Neural progenitor cell (in vitro differentiated cells): ENCODE data around the gene IL10RA. TPM values are rescaled to one million over a fixed set of nuclear protein-coding genes. Genes with fewer than 3 reads are reported as not detected.

Experiments used
- DNase-seq: peaks from one replicate; pipeline ENCODE4 v3.0.0-alpha.2; 2016; ENCODE audit warnings: low spot score
- H2AFZ ChIP-seq: fragments of 200-600 bp; sonication (generic); replicated peaks from 2 replicates; pipeline ENCODE4 v1.6.1; 2016; ENCODE audit warnings: antibody characterized with exemption
- H3F3A ChIP-seq: fragments of 200-600 bp; sonication (generic); 2 replicates; pipeline ENCODE4 v1.6.1; 2016; ENCODE audit warnings: antibody characterized with exemption, low read depth
- H3K27ac ChIP-seq: fragments of 200-600 bp; sonication (generic); 2 replicates; pipeline ENCODE4 v1.5.1; 2016; ENCODE audit warnings: mild to moderate bottlenecking
- H3K27me3 ChIP-seq: fragments of 200-600 bp; sonication (generic); 2 replicates; pipeline ENCODE4 v1.6.1; 2016; ENCODE audit warnings: mild to moderate bottlenecking, moderate library complexity
- H3K36me3 ChIP-seq: fragments of 200-600 bp; sonication (generic); 2 replicates; pipeline ENCODE4 v1.5.1; 2016
- H3K4me1 ChIP-seq: fragments of 200-600 bp; sonication (generic); 2 replicates; pipeline ENCODE4 v1.6.1; 2016; ENCODE audit warnings: mixed run types
- H3K4me2 ChIP-seq: fragments of 200-600 bp; sonication (generic); 2 replicates; pipeline ENCODE4 v1.6.1; 2016
- H3K4me3 ChIP-seq: fragments of 200-600 bp; sonication (generic); 2 replicates; pipeline ENCODE4 v1.5.1; 2016
- H3K79me2 ChIP-seq: fragments of 200-600 bp; sonication (generic); 2 replicates; pipeline ENCODE4 v1.6.1; 2016; ENCODE audit warnings: low read depth
- H3K9ac ChIP-seq: fragments of 200-600 bp; sonication (generic); 2 replicates; pipeline ENCODE4 v1.6.1; 2016
- H3K9me3 ChIP-seq: fragments of 200-600 bp; sonication (generic); 2 replicates; pipeline ENCODE4 v1.5.1; 2016; ENCODE audit warnings: low read depth
- H4K20me1 ChIP-seq: fragments of 200-600 bp; sonication (generic); 2 replicates; pipeline ENCODE4 v1.6.1; 2016; ENCODE audit warnings: low read depth
- H3K27ac Mint-ChIP-seq: 3 replicates; pipeline ENCODE4 v1.8.0; 2021; ENCODE audit warnings: mixed read lengths
- H3K27me3 Mint-ChIP-seq: 2 replicates; pipeline ENCODE4 v1.8.0; 2022; ENCODE audit warnings: low read depth, mild to moderate bottlenecking, inconsistent platforms, moderate library complexity, mixed read lengths; ENCODE audit not compliant: insufficient read depth
- H3K36me3 Mint-ChIP-seq: 3 replicates; pipeline ENCODE4 v1.8.0; 2021; ENCODE audit warnings: mixed read lengths
- H3K4me1 Mint-ChIP-seq: 3 replicates; pipeline ENCODE4 v1.8.0; 2021; ENCODE audit warnings: mixed read lengths
- H3K4me3 Mint-ChIP-seq: 3 replicates; pipeline ENCODE4 v1.8.0; 2021; ENCODE audit warnings: mild to moderate bottlenecking, moderate library complexity, mixed read lengths
- H3K9me3 Mint-ChIP-seq: 3 replicates; pipeline ENCODE4 v1.8.0; 2020; ENCODE audit warnings: mixed read lengths
- EZH2 ChIP-seq: fragments of 200-600 bp; sonication (generic); IDR thresholded peaks from 2 replicates; pipeline ENCODE4 v1.6.1; 2017; ENCODE audit warnings: antibody characterized with exemption, mild to moderate bottlenecking, moderate library complexity
- EZH2phosphoT487 ChIP-seq: fragments of 200-600 bp; sonication (generic); IDR thresholded peaks from 2 replicates; pipeline ENCODE4 v1.6.1; 2017; ENCODE audit warnings: antibody characterized with exemption
- total RNA-seq: library from RNA; depleted of rRNA; stranded (reverse); fragments of >200 nt; gene quantifications from 2 replicates; pipeline ENCODE4 v1.2.3, GENCODE V29; 2015; ENCODE audit warnings: low replicate concordance
- TF ChIP-seq, protein P1 (sequence below): fragments of 200-600 bp; sonication (generic); IDR thresholded peaks from 2 replicates; pipeline ENCODE4 v1.5.1; 2017; ENCODE audit warnings: antibody characterized with exemption, mild to moderate bottlenecking

IL10RA gene
- total RNA-seq, 1 donor from 2014 or later: not detected

GRCh38 chr11:117998664-117999353, 12.6 kb downstream of the IL10RA start:
- H3K79me2 ChIP-seq: no peaks in the 10 kb centered on the region
- Mint-ChIP-seq H3K9me3 (peaks cover 2% of the 10 kb centered on the region), H3K27ac (no peak overlapping the region), H3K36me3 (no peaks in the 10 kb centered on the region), H3K27me3 (peaks cover 9% of the 10 kb centered on the region), H3K4me3 (no peak overlapping the region), H3K4me1 (peaks cover 9% of the 10 kb centered on the region)
- H3K4me1 ChIP-seq: peaks cover 22% of the 10 kb centered on the region
- no peak overlapping the region for H3K4me2 ChIP-seq
- no peak overlapping the region for H3K27ac ChIP-seq
- TF ChIP-seq, protein P1, sequence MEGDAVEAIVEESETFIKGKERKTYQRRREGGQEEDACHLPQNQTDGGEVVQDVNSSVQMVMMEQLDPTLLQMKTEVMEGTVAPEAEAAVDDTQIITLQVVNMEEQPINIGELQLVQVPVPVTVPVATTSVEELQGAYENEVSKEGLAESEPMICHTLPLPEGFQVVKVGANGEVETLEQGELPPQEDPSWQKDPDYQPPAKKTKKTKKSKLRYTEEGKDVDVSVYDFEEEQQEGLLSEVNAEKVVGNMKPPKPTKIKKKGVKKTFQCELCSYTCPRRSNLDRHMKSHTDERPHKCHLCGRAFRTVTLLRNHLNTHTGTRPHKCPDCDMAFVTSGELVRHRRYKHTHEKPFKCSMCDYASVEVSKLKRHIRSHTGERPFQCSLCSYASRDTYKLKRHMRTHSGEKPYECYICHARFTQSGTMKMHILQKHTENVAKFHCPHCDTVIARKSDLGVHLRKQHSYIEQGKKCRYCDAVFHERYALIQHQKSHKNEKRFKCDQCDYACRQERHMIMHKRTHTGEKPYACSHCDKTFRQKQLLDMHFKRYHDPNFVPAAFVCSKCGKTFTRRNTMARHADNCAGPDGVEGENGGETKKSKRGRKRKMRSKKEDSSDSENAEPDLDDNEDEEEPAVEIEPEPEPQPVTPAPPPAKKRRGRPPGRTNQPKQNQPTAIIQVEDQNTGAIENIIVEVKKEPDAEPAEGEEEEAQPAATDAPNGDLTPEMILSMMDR: no peak
- TF ChIP-seq EZH2: no peak
- TF ChIP-seq EZH2phosphoT487: no peak
- no peaks in the 10 kb centered on the region for H3K9me3 ChIP-seq
- no peaks in the 10 kb centered on the region for H3K36me3 ChIP-seq
- H3K9ac ChIP-seq: no peak overlapping the region
- DNase-seq: no peak
- peaks cover 2% of the 10 kb centered on the region for H3K27me3 ChIP-seq
- H4K20me1 ChIP-seq: no peaks in the 10 kb centered on the region
- no peak overlapping the region for H3K4me3 ChIP-seq
- peaks cover 18% of the 10 kb centered on the region for H3F3A ChIP-seq
- H2AFZ ChIP-seq: no peak overlapping the region

DNA sequence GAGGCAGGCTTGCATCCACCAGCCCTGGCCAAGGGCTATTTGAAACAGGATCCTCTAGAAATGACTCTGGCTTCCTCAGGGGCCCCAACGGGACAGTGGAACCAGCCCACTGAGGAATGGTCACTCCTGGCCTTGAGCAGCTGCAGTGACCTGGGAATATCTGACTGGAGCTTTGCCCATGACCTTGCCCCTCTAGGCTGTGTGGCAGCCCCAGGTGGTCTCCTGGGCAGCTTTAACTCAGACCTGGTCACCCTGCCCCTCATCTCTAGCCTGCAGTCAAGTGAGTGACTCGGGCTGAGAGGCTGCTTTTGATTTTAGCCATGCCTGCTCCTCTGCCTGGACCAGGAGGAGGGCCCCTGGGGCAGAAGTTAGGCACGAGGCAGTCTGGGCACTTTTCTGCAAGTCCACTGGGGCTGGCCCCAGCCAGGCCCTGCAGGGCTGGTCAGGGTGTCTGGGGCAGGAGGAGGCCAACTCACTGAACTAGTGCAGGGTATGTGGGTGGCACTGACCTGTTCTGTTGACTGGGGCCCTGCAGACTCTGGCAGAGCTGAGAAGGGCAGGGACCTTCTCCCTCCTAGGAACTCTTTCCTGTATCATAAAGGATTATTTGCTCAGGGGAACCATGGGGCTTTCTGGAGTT, 13.3 kb downstream of the IL10RA start:
- no peaks in the 10 kb centered on the region for H4K20me1 ChIP-seq
- Mint-ChIP-seq H3K27ac (no peak overlapping the region), H3K27me3 (peaks cover 9% of the 10 kb centered on the region), H3K4me3 (no peak overlapping the region), H3K36me3 (no peaks in the 10 kb centered on the region), H3K9me3 (peaks cover 2% of the 10 kb centered on the region), H3K4me1 (peaks cover 9% of the 10 kb centered on the region)
- TF ChIP-seq, protein P1: no peak
- TF ChIP-seq EZH2: no peak
- no peak for TF ChIP-seq EZH2phosphoT487
- H3K9me3 ChIP-seq: no peaks in the 10 kb centered on the region
- no peak overlapping the region for H3K27ac ChIP-seq
- H3K79me2 ChIP-seq: no peaks in the 10 kb centered on the region
- no peaks in the 10 kb centered on the region for H3K36me3 ChIP-seq
- H3K4me3 ChIP-seq: no peak overlapping the region
- DNase-seq: no peak
- H3K9ac ChIP-seq: no peak overlapping the region
- H3K27me3 ChIP-seq: peaks cover 8% of the 10 kb centered on the region
- H2AFZ ChIP-seq: no peak overlapping the region
- no peak overlapping the region for H3K4me2 ChIP-seq
- H3K4me1 ChIP-seq: peaks cover 16% of the 10 kb centered on the region
- peaks cover 18% of the 10 kb centered on the region for H3F3A ChIP-seq

DNA sequence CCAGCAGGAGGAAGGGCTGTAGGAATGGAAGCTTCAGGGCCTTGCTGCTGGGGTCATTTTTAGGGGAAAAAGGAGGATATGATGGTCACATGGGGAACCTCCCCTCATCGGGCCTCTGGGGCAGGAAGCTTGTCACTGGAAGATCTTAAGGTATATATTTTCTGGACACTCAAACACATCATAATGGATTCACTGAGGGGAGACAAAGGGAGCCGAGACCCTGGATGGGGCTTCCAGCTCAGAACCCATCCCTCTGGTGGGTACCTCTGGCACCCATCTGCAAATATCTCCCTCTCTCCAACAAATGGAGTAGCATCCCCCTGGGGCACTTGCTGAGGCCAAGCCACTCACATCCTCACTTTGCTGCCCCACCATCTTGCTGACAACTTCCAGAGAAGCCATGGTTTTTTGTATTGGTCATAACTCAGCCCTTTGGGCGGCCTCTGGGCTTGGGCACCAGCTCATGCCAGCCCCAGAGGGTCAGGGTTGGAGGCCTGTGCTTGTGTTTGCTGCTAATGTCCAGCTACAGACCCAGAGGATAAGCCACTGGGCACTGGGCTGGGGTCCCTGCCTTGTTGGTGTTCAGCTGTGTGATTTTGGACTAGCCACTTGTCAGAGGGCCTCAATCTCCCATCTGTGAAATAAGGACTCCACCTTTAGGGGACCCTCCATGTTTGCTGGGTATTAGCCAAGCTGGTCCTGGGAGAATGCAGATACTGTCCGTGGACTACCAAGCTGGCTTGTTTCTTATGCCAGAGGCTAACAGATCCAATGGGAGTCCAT, 14.1 kb downstream of the IL10RA start:
- Histone ChIP-seq H3K9ac (no peak overlapping the region), H3K36me3 (no peaks in the 10 kb centered on the region), H3K27ac (no peak overlapping the region), H3K9me3 (no peaks in the 10 kb centered on the region), H3K79me2 (no peaks in the 10 kb centered on the region), H3F3A (peaks cover 18% of the 10 kb centered on the region), H3K4me1 (peaks cover 13% of the 10 kb centered on the region), H3K4me3 (no peak overlapping the region), H3K4me2 (no peak overlapping the region), H4K20me1 (no peaks in the 10 kb centered on the region), H2AFZ (no peak overlapping the region), H3K27me3 (peaks cover 14% of the 10 kb centered on the region)
- H3K4me3 Mint-ChIP-seq: no peak overlapping the region
- H3K27ac Mint-ChIP-seq: no peak overlapping the region
- H3K9me3 Mint-ChIP-seq: peaks cover 2% of the 10 kb centered on the region
- TF ChIP-seq EZH2phosphoT487 (no peak), EZH2 (no peak)
- TF ChIP-seq, protein P1: no peak
- H3K36me3 Mint-ChIP-seq: no peaks in the 10 kb centered on the region
- H3K4me1 Mint-ChIP-seq: peaks cover 9% of the 10 kb centered on the region
- H3K27me3 Mint-ChIP-seq: peaks cover 7% of the 10 kb centered on the region
- no peak for DNase-seq
